Stimulated activated naive CD8-positive, alpha-beta T cell treated with anti-CD3 and anti-CD28 coated beads, Interleukin-15, Interleukin-2, amounts not matched to agents 100 U/mL and 50 U/mL, for 24 hours (primary cell): ENCODE measurements around the gene NEURL4.
A peak's percentile ranks its signal among the peaks of the same experiment; 100 is the strongest.
"Not testable (repeated sequence)": the region's sequence is repeated elsewhere in the genome, so short reads cannot be mapped to it uniquely, and the experiment has no call there.

Experiments used
- ATAC-seq: fragments of 150-1000 bp; cut with Tn5 transposase; one replicate; pipeline ENCODE4 v1.10.0; 2021
- DNase-seq: peaks from one replicate; pipeline ENCODE4 v3.0.0; 2021

NEURL4 gene

GRCh38 chr17:7328840-7329373 is at the start of gene NEURL4:
NEURL4 (minus strand) TSS chr17:7329335; CDS start chr17:7329312, 23 bp downstream.
- DNase-seq (no peak), ATAC-seq (peak; percentile 4)

- DNase-seq (no peak), ATAC-seq (no peak)
Measured at GRCh38 chr17:7374353-7374752, 45.2 kb upstream of the NEURL4 start.

- ATAC-seq, result no peak
- no peak for DNase-seq
Measured at GRCh38 chr17:7370853-7371252, 41.7 kb upstream of the NEURL4 start.

GRCh38 chr17:7369825-7370224 is 40.7 kb upstream of the NEURL4 start:
- no peak for ATAC-seq
- no peak for DNase-seq

- not testable (repeated sequence) for DNase-seq, ATAC-seq
Measured at GRCh38 chr17:7368599-7368994, 39.5 kb upstream of the NEURL4 start.

GRCh38 chr17:7367918-7368598 is 38.9 kb upstream of the NEURL4 start:
- ATAC-seq (no peak), DNase-seq (no peak)

GRCh38 chr17:7367083-7367482 is 37.9 kb upstream of the NEURL4 start:
- ATAC-seq (no peak), DNase-seq (no peak)

GRCh38 chr17:7365963-7366362 is 36.8 kb upstream of the NEURL4 start:
- ATAC-seq, DNase-seq: not testable (repeated sequence)

- no peak for ATAC-seq
- DNase-seq, result no peak
Measured at GRCh38 chr17:7363311-7363710, 34.2 kb upstream of the NEURL4 start.

GRCh38 chr17:7361906-7362305 is 32.8 kb upstream of the NEURL4 start:
- no peak for DNase-seq
- ATAC-seq, result no peak

- DNase-seq (no peak), ATAC-seq (no peak)
Measured at GRCh38 chr17:7357381-7357780, 28.2 kb upstream of the NEURL4 start.

- ATAC-seq, result no peak
Measured at GRCh38 chr17:7356756-7357155, 27.6 kb upstream of the NEURL4 start.

GRCh38 chr17:7356072-7356549 is 27.0 kb upstream of the NEURL4 start:
- peak; percentile 92 for DNase-seq
- ATAC-seq, result peak; percentile 75

More at GRCh38 chr17:7356756-7357155, 27.6 kb upstream of the NEURL4 start:
- DNase-seq, result no peak

GRCh38 chr17:7355573-7355972 is 26.4 kb upstream of the NEURL4 start:
- ATAC-seq, result no peak
- no peak for DNase-seq

GRCh38 chr17:7355053-7355452 is 25.9 kb upstream of the NEURL4 start, which contains the start of gene TMEM95:
TMEM95 (plus strand) TSS chr17:7355156; CDS start chr17:7355205, 49 bp downstream.
- ATAC-seq, result no peak
- DNase-seq, result no peak

GRCh38 chr17:7354262-7354843 is 25.2 kb upstream of the NEURL4 start:
- DNase-seq (peak; percentile 37), ATAC-seq (peak; percentile 7)

- no peak for DNase-seq
Measured at GRCh38 chr17:7352910-7353635, 23.9 kb upstream of the NEURL4 start.

GRCh38 chr17:7352503-7352889 is 23.4 kb upstream of the NEURL4 start:
- no peak for DNase-seq

More at GRCh38 chr17:7352910-7353635, 23.9 kb upstream of the NEURL4 start:
- ATAC-seq, result no peak

GRCh38 chr17:7351665-7352502 is 22.7 kb upstream of the NEURL4 start, which contains the start of gene KCTD11:
KCTD11 (plus strand) TSS chr17:7352162.
- ATAC-seq (peak; percentile 59), DNase-seq (peak; percentile 87)

More at GRCh38 chr17:7352503-7352889, 23.4 kb upstream of the NEURL4 start:
- no peak for ATAC-seq

- DNase-seq (no peak), ATAC-seq (no peak)
Measured at GRCh38 chr17:7348478-7349242, 19.5 kb upstream of the NEURL4 start.
